ENCODE results near the gene CTBP2. TPM values are rescaled to one million over a fixed set of nuclear protein-coding genes. Genes with fewer than 3 reads are reported as not detected.

CTBP2 gene
- total RNA-seq, 1 donor from 2014 or later, result 127 TPM

DNA sequence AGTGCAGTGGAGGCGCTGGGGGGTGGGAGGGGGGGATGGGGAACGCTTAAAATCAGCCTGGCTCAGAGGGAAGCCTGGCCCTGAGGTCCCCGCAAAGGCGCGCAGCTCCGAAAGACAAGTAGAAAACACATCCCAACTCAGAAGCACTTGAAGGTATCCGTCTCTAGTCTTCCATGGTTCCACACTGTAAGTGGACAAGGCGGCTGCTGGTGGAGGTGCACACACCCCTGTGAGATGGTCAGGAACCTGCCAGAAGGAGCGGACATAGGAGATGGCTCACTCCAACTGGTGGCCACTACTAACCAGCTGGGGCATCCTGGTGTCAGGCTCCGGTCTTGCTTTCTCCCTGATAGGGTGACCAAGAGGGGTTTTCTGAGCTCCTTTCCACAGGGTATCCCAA lies 41.7 kb downstream of the CTBP2 start:
- Mint-ChIP-seq H3K4me1 (peaks cover 29% of the 10 kb centered on the region), H3K27ac (ENCODE audit: unreplicated experiment) (no peak overlapping the region), H3K9me3 (no peaks in the 10 kb centered on the region), H3K27me3 (ENCODE audit: low read depth) (no peaks in the 10 kb centered on the region), H3K4me3 (no peak overlapping the region), H3K36me3 (ENCODE audit: low read depth) (peaks cover under 1% of the 10 kb centered on the region)
- TF ChIP-seq, protein P1, sequence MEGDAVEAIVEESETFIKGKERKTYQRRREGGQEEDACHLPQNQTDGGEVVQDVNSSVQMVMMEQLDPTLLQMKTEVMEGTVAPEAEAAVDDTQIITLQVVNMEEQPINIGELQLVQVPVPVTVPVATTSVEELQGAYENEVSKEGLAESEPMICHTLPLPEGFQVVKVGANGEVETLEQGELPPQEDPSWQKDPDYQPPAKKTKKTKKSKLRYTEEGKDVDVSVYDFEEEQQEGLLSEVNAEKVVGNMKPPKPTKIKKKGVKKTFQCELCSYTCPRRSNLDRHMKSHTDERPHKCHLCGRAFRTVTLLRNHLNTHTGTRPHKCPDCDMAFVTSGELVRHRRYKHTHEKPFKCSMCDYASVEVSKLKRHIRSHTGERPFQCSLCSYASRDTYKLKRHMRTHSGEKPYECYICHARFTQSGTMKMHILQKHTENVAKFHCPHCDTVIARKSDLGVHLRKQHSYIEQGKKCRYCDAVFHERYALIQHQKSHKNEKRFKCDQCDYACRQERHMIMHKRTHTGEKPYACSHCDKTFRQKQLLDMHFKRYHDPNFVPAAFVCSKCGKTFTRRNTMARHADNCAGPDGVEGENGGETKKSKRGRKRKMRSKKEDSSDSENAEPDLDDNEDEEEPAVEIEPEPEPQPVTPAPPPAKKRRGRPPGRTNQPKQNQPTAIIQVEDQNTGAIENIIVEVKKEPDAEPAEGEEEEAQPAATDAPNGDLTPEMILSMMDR (conservative IDR thresholded peaks at IDR 0.05), result no peak
- no peak for DNase-seq (ENCODE audit: low read depth, low spot score)

- H3K4me3 Mint-ChIP-seq, result no peak overlapping the region
These were observed 42.3 kb downstream of the CTBP2 start for GRCh38 chr10:125118011-125118611.

GRCh38 chr10:125116652-125117310 lies 43.6 kb downstream of the CTBP2 start:
- H3K9me3 Mint-ChIP-seq, result no peaks in the 10 kb centered on the region
- TF ChIP-seq, protein P1 (conservative IDR thresholded peaks at IDR 0.05), result no peak
- H3K4me1 Mint-ChIP-seq, result peaks cover 38% of the 10 kb centered on the region
- no peak overlapping the region for H3K4me3 Mint-ChIP-seq
- H3K27ac Mint-ChIP-seq (ENCODE audit: unreplicated experiment), result no peak overlapping the region
- no peaks in the 10 kb centered on the region for H3K27me3 Mint-ChIP-seq (ENCODE audit: low read depth)
- DNase-seq (ENCODE audit: low read depth, low spot score), result no peak
- H3K36me3 Mint-ChIP-seq (ENCODE audit: low read depth), result no peaks in the 10 kb centered on the region

More at GRCh38 chr10:125118011-125118611, 42.3 kb downstream of the CTBP2 start:
- TF ChIP-seq, protein P1 (conservative IDR thresholded peaks at IDR 0.05), result no peak
- Mint-ChIP-seq H3K27ac (ENCODE audit: unreplicated experiment) (peak overlapping the region; percentile 69), H3K36me3 (ENCODE audit: low read depth) (no peaks in the 10 kb centered on the region), H3K4me1 (peaks cover 31% of the 10 kb centered on the region), H3K9me3 (no peaks in the 10 kb centered on the region), H3K27me3 (ENCODE audit: low read depth) (no peaks in the 10 kb centered on the region)
- DNase-seq (ENCODE audit: low read depth, low spot score), result no peak

GRCh38 chr10:125116041-125116649 lies 44.2 kb downstream of the CTBP2 start:
- TF ChIP-seq, protein P1 (conservative IDR thresholded peaks at IDR 0.05), result no peak
- Mint-ChIP-seq H3K4me3 (no peak overlapping the region), H3K36me3 (ENCODE audit: low read depth) (no peaks in the 10 kb centered on the region), H3K27me3 (ENCODE audit: low read depth) (no peaks in the 10 kb centered on the region), H3K27ac (ENCODE audit: unreplicated experiment) (no peak overlapping the region), H3K9me3 (no peaks in the 10 kb centered on the region), H3K4me1 (peaks cover 39% of the 10 kb centered on the region)
- no peak for DNase-seq (ENCODE audit: low read depth, low spot score)

- TF ChIP-seq, protein P1 (conservative IDR thresholded peaks at IDR 0.05), result no peak
- Mint-ChIP-seq H3K27ac (ENCODE audit: unreplicated experiment) (no peak overlapping the region), H3K27me3 (ENCODE audit: low read depth) (no peaks in the 10 kb centered on the region), H3K4me1 (peaks cover 36% of the 10 kb centered on the region), H3K36me3 (ENCODE audit: low read depth) (peaks cover 5% of the 10 kb centered on the region), H3K4me3 (no peak overlapping the region), H3K9me3 (no peaks in the 10 kb centered on the region)
- DNase-seq (ENCODE audit: low read depth, low spot score), result no peak
These were observed 45.0 kb downstream of the CTBP2 start for GRCh38 chr10:125115409-125115808.
